Common myeloid progenitor, CD34-positive (primary cell): Measurements from ENCODE around the gene HAUS3.

ENCODE experiments used
- CTCF ChIA-PET: fragments of 350-600 bp; sonication (Branson Sonifier 250); formaldehyde crosslinking; loops from one replicate; lab custom pipeline; 2021; ENCODE audit warnings: antibody characterized with exemption; lab: Charles Lee
- POLR2A ChIA-PET: fragments of 350-600 bp; sonication (Branson Sonifier 250); formaldehyde crosslinking; loops from one replicate; lab custom pipeline; 2021; ENCODE audit warnings: antibody characterized with exemption; lab: Charles Lee
- DNase-seq, 3 donors: peaks; one replicate each; pipeline versions ENCODE4 v3.0.0 to v3.0.0-alpha.2; 2013
- H3K27ac ChIP-seq, 2 experiments: 1 replicate in 1 of 2; 2 replicates in 1 of 2; pipeline ENCODE4 v1.7.0; 2013; ENCODE audit warnings: inconsistent platforms in 2 of 2, low read length in 2 of 2, mild to moderate bottlenecking in 2 of 2, low read depth in 1 of 2, moderate library complexity in 1 of 2; ENCODE audit not compliant: severe bottlenecking in 2 of 2, insufficient read depth in 1 of 2, poor library complexity in 1 of 2
- H3K27me3 ChIP-seq, 5 experiments: replicated peaks in 2 of 5; 1 replicate in 3 of 5; 2 replicates in 2 of 5; pipeline versions ENCODE4 v1.6.1 to v1.7.0; 2013; ENCODE audit warnings: low read length in 4 of 5, mild to moderate bottlenecking in 2 of 5, moderate library complexity in 2 of 5, inconsistent platforms in 1 of 5; ENCODE audit not compliant: insufficient read depth in 5 of 5, control insufficient read depth in 4 of 5
- H3K36me3 ChIP-seq, 4 experiments: 1 replicate in 2 of 4; 2 replicates in 2 of 4; pipeline versions ENCODE4 v1.6.1 to v1.7.0; 2013; ENCODE audit warnings: low read length in 3 of 4, control low read depth in 1 of 4, mild to moderate bottlenecking in 1 of 4; ENCODE audit not compliant: control insufficient read depth in 4 of 4, insufficient read depth in 4 of 4
- H3K4me1 ChIP-seq, 4 experiments: 1 replicate in 3 of 4; 2 replicates in 1 of 4; pipeline versions ENCODE4 v1.6.1 to v1.7.1; 2013; ENCODE audit warnings: low read length in 3 of 4, mild to moderate bottlenecking in 3 of 4, control low read depth in 1 of 4, inconsistent platforms in 1 of 4, moderate library complexity in 1 of 4; ENCODE audit not compliant: control insufficient read depth in 4 of 4, insufficient read depth in 4 of 4; ENCODE audit errors: control extremely low read depth in 1 of 4
- H3K4me3 ChIP-seq, 7 experiments: 1 replicate in 4 of 7; 2 replicates in 3 of 7; pipeline versions ENCODE4 v1.5.1 to v1.7.0; 2013; ENCODE audit warnings: mild to moderate bottlenecking in 7 of 7, low read length in 6 of 7, moderate library complexity in 6 of 7, inconsistent platforms in 2 of 7, low read depth in 2 of 7, control low read depth in 1 of 7; ENCODE audit not compliant: insufficient read depth in 4 of 7, control insufficient read depth in 1 of 7; ENCODE audit errors: extremely low read depth in 1 of 7
- H3K9me3 ChIP-seq, 5 experiments: 1 replicate in 4 of 5; 2 replicates in 1 of 5; pipeline versions ENCODE4 v1.6.1 to v1.7.1; 2013; ENCODE audit warnings: low read length in 4 of 5, mild to moderate bottlenecking in 2 of 5, inconsistent platforms in 1 of 5, low read depth in 1 of 5, moderate library complexity in 1 of 5; ENCODE audit not compliant: control insufficient read depth in 4 of 5, insufficient read depth in 2 of 5; ENCODE audit errors: control extremely low read depth in 1 of 5
- WGBS: methylation state at CpG from one replicate; pipeline ENCODE4 v1.1.5; 2013; ENCODE audit not compliant: insufficient coverage; 5-methylcytosine and 5-hydroxymethylcytosine counted together

HAUS3 gene

DNA sequence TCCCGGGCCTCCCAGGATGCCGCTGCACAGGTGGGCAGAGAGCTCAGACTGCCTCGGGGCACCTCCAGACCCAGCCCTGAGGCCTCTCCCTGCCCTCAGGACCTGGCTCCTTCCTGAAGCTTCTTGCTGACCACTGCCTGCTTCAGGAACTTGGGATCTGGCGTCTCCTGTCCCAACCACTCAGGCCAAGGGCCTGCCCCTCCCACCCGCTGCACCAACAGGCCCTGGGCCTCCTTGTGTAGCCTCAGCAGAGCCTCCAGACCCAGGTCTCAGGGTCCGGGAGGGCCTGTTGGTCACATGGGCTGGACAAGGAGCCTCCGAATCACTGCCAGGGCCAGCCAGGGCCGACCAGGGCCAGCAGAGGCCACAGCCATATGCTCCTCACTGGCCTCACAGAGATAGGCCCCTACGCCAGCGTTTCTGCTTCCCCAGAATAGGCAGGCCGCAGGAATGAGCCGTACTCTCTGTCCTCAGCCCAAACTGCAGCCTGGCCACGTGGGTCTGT is 17.2 kb upstream of the HAUS3 start:
- no peaks in the 10 kb centered on the region for H3K27me3 ChIP-seq
- H3K4me3 ChIP-seq: no peak overlapping the region
- peaks cover 0 to 33% (median 20%) of the 10 kb centered on the region in 4 experiments for H3K4me1 ChIP-seq
- ChIA-PET CTCF (interaction anchor here (2.1 kb wide), 1 partner anchor 13 kb away, joined by 4 read pairs; no protein-coding TSS in a partner anchor), POLR2A (interaction anchor here (1.1 to 1.3 kb wide), 2 partner anchors 10 to 11 kb away, joined by 3 to 4 read pairs; no protein-coding TSS in a partner anchor)
- no peak for DNase-seq
- H3K36me3 ChIP-seq: peaks cover 4 to 54% (median 18%) of the 10 kb centered on the region in 4 experiments
- 94% methylated on average over 12 of the region's 13 CpGs for WGBS
- no peak overlapping the region for H3K27ac ChIP-seq
- H3K9me3 ChIP-seq: no peaks in the 10 kb centered on the region

DNA sequence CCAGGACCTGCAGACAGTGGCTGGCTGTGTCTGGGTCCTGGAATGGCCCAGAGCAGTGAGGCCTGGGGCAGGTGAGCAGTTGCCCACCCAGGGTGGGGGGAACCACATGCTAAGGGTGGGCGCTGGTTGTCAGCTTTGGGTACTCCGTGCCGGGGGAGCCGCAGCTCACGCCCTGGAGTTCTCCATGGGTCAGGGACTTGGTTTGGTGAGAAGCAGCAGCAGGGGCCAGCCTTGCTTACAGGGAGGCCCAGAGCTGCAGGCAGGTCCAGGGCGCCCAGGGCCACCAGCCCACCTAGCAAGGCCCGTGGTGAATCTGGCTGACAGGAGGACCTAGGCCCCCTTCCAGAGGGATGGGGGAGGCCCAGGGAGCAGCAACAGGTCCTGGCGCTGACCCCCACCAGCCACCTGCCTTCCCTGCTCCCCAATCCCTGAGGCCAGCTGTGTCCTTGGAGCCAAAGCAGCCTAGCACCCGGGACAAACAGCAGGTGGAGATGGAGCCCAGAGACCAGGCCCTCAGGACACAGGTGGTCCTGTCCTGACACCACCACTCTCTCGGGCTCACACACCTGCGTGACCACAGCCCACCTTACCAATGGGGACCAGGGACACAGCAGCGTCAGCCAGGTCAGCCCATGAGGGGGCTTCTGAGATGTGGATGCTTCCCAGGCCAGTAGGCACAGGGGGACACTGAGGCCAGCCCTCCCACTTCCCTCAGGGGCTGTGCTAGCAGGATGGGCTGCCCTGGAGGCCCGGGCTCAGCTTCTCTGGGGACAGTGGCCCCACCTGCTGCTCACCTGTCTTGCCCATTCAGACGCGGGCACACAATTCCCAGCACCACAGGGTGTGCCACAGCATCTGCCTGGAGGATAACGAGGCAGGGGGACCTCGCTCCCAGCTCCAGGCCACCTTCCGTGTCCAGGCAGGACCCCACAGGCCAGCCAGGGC is 16.4 kb upstream of the HAUS3 start:
- H3K9me3 ChIP-seq: no peaks in the 10 kb centered on the region
- no peak overlapping the region for H3K4me3 ChIP-seq
- H3K4me1 ChIP-seq: peaks cover 0 to 31% (median 19%) of the 10 kb centered on the region in 4 experiments
- ChIA-PET CTCF (interaction anchor here (1.1 to 2.7 kb wide), 4 partner anchors 12 to 156 kb away, joined by 3 to 9 read pairs (median 4); no protein-coding TSS in a partner anchor), POLR2A (no interaction called here)
- WGBS: 94% methylated on average over 16 of the region's 18 CpGs
- no peak overlapping the region for H3K27ac ChIP-seq
- DNase-seq: no peak
- no peaks in the 10 kb centered on the region for H3K27me3 ChIP-seq
- H3K36me3 ChIP-seq: peaks cover 4 to 61% (median 19%) of the 10 kb centered on the region in 4 experiments

DNA sequence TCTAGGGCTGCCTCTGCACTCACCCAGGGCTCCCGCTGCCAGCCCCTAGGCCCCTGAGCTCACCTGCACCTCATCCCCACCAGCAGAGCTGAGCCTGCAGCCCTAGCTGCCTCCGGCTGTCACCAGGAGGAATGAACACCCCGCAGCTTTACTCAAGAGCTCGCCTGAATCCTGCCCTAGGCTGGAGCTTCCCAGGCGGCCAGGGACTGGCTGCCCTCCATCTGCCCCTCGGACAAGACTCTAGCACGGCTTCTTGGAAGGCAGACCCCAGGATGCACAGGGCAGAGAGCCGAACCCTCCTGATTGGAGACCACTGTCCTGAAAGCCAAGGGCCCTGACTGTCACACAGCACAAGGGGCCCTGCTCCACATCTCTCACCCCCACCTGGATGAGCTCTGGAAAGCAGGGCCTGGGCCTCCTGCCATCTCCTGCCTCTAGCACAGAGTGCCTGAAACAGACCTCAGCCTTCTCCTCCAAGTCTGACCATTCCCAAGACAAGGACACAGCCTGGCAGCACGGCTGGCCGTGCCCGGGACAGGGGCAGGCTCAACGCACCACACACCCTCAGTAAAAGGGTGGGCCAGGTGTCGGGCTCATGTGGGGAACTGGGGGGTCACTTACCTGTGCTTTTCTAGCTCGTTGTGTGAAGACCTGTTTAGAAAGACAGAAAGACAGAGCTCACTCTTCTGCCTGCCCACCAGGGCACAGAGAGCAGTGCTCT is 15.6 kb upstream of the HAUS3 start:
- Histone ChIP-seq H3K27ac (no peak overlapping the region), H3K4me1 (peaks cover 0 to 25% (median 13%) of the 10 kb centered on the region in 4 experiments)
- CTCF ChIA-PET: interaction anchor here (1.1 to 2.7 kb wide), 5 partner anchors 24 to 156 kb away, joined by 3 to 9 read pairs (median 4); no protein-coding TSS in a partner anchor

DNA sequence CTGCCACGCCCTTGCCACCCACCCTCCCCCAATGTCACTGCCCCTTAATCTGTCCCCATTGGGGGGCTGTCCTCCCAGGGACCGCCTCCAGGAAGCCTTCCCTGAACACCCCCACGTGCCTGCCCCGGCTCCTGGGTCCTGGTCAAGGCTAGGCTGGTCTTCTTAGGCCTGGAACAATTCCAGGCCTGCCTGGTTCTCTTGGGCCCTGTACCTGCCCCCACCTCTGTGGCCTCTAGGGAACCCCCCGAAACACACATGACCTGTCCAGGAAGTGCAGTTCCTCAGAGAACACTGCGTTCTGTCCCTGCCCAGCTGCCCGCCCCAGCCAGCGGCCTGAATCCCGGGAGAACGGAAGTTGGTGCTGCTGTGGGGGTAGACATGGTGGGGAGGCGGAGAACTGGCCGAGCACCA is 14.9 kb upstream of the HAUS3 start:
- Histone ChIP-seq H3K36me3 (peaks cover 4 to 77% (median 23%) of the 10 kb centered on the region in 4 experiments), H3K9me3 (no peaks in the 10 kb centered on the region), H3K27ac (no peak overlapping the region), H3K4me1 (peaks cover 0 to 24% (median 11%) of the 10 kb centered on the region in 4 experiments), H3K4me3 (no peak overlapping the region), H3K27me3 (no peaks in the 10 kb centered on the region)
- DNase-seq: no peak
- 84% methylated on average over 11 of the region's 12 CpGs for WGBS
- CTCF ChIA-PET: interaction anchor here (1.1 to 2.7 kb wide), 4 partner anchors 25 to 157 kb away, joined by 3 to 9 read pairs (median 4); no protein-coding TSS in a partner anchor
- POLR2A ChIA-PET: interaction anchor here (0.8 kb wide), 1 partner anchor 34 kb away, joined by 3 read pairs; no protein-coding TSS in a partner anchor

More for the DNA sequence above, 15.6 kb upstream of the HAUS3 start:
- 97% methylated on average over 12 of the region's 14 CpGs for WGBS
- H3K9me3 ChIP-seq: no peaks in the 10 kb centered on the region
- H3K4me3 ChIP-seq: no peak overlapping the region
- no peaks in the 10 kb centered on the region for H3K27me3 ChIP-seq
- no peak for DNase-seq
- POLR2A ChIA-PET: interaction anchor here (0.6 to 0.8 kb wide), 2 partner anchors 13 to 34 kb away, joined by 3 read pairs; no protein-coding TSS in a partner anchor
- H3K36me3 ChIP-seq: peaks cover 4 to 70% (median 23%) of the 10 kb centered on the region in 4 experiments

DNA sequence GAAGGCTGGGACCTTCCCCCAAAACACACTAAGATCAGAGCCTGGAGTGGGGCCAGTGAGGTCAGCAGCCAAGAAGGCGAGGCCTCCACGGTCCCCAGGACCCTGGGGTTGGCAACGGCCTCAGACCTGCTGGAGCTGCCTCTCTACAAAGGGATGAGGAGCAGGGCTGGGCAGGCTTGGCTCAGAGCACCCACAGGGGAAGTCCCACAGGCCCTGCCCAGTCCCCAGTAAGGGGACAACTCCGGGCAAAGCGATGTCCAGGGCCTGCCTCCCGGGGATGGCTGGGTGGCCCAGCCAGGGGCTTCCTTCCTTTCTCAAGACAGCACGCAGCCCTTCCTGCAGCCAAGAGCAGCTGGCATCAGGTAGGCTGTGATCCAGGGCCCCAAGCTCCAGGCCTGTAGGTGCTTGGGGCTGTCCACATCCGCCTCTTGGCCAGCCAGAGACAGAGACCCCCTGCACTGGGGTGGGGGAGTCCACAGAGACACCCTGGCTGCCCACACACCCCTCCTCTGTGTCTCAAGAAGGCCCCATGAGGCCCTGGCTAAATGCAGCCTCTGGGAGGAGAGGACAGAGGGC is 14.3 kb upstream of the HAUS3 start:
- H3K9me3 ChIP-seq: no peaks in the 10 kb centered on the region
- no peak overlapping the region for H3K4me3 ChIP-seq
- WGBS: 96% methylated on average over 6 of the region's 8 CpGs
- peaks cover 7 to 81% (median 25%) of the 10 kb centered on the region in 4 experiments for H3K36me3 ChIP-seq
- CTCF ChIA-PET: interaction anchor here (1.6 to 2.7 kb wide), 3 partner anchors 26 to 98 kb away, joined by 4 to 9 read pairs (median 4); no protein-coding TSS in a partner anchor
- H3K27me3 ChIP-seq: no peaks in the 10 kb centered on the region
- H3K4me1 ChIP-seq: peaks cover 0 to 24% (median 11%) of the 10 kb centered on the region in 4 experiments
- no peak overlapping the region for H3K27ac ChIP-seq
- POLR2A ChIA-PET: no interaction called here
- DNase-seq: no peak

DNA sequence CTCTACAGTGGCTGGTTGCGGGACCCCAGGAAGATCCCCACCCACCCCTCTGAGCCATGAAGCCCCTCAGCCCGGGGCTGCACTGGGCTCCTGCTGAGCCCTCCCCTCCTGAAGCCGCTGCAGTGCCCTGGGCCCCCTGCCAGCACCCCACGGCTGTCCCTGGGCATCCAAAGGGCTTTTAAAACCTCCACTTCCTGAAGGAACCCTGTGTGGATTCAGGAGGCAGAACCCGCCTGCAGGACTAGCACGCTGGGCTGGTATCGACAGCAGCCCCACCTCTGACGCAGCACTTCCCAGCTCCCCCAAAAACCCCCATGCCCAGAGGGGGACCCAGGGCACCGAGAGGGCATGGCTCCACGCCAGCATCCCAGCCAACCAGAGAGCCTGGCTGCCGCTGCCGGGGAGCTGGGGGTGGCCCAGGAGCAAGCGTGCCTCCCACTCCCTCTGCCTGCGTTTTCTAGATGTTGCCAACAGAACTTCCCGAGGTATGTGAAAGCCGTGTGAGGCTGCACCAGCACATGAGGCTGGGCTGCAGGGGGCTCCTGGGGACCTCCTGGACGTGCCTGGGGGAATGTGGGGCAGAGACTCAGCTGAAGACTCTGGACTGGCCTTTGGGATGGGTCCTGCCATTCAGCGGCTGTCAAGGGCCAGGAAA is 13.7 kb upstream of the HAUS3 start:
- ChIA-PET POLR2A (no interaction called here), CTCF (interaction anchor here (1.8 to 2.7 kb wide), 2 partner anchors 36 to 99 kb away, joined by 4 to 9 read pairs; no protein-coding TSS in a partner anchor)
- DNase-seq: no peak
- Histone ChIP-seq H3K27ac (no peak overlapping the region), H3K9me3 (no peaks in the 10 kb centered on the region), H3K4me3 (no peak overlapping the region), H3K36me3 (peaks cover 10 to 87% (median 27%) of the 10 kb centered on the region in 4 experiments), H3K4me1 (peaks cover 0 to 20% (median 6%) of the 10 kb centered on the region in 4 experiments), H3K27me3 (no peaks in the 10 kb centered on the region)
- WGBS: 89% methylated on average over 17 of the region's 18 CpGs
